Measurements from ENCODE around the gene SMYD3. TPM values are rescaled to one million over a fixed set of nuclear protein-coding genes. Genes with fewer than 3 reads are reported as not detected.

The SMYD3 gene
- total RNA-seq, 1 donor from 2014 or later = 34.9 TPM

- H3K9me3 Mint-ChIP-seq = no peaks in the 10 kb centered on the region
- H3K36me3 Mint-ChIP-seq = peaks cover 5% of the 10 kb centered on the region
- no peaks in the 10 kb centered on the region for H3K27me3 Mint-ChIP-seq (ENCODE audit: low read depth)
- no peak for TF ChIP-seq CTCF (IDR thresholded peaks at IDR 0.05; ENCODE audit: unreplicated experiment)
- no peak overlapping the region for H3K4me3 Mint-ChIP-seq
- no peak overlapping the region for H3K27ac Mint-ChIP-seq
- peaks cover 8% of the 10 kb centered on the region for H3K4me1 Mint-ChIP-seq
- DNase-seq (ENCODE audit: low spot score in 2 of 2, unreplicated experiment in 2 of 2) = no peak
Observed at GRCh38 chr1:246454655-246455054, 52.4 kb downstream of the SMYD3 start.

GRCh38 chr1:246450611-246451251, 56.3 kb downstream of the SMYD3 start:
- peaks cover 4% of the 10 kb centered on the region for H3K9me3 Mint-ChIP-seq
- DNase-seq (ENCODE audit: low spot score in 2 of 2, unreplicated experiment in 2 of 2) = no peak
- no peaks in the 10 kb centered on the region for H3K27me3 Mint-ChIP-seq (ENCODE audit: low read depth)
- no peak overlapping the region for H3K4me3 Mint-ChIP-seq
- H3K4me1 Mint-ChIP-seq = peaks cover 17% of the 10 kb centered on the region
- H3K27ac Mint-ChIP-seq = no peak overlapping the region
- H3K36me3 Mint-ChIP-seq = no peaks in the 10 kb centered on the region
- TF ChIP-seq CTCF (IDR thresholded peaks at IDR 0.05; ENCODE audit: unreplicated experiment) = peak; percentile 65

GRCh38 chr1:246448373-246448772, 58.7 kb downstream of the SMYD3 start:
- peaks cover 23% of the 10 kb centered on the region for H3K4me1 Mint-ChIP-seq
- no peak overlapping the region for H3K4me3 Mint-ChIP-seq
- no peak for DNase-seq (ENCODE audit: low spot score in 2 of 2, unreplicated experiment in 2 of 2)
- H3K9me3 Mint-ChIP-seq = peaks cover 4% of the 10 kb centered on the region
- H3K36me3 Mint-ChIP-seq = no peaks in the 10 kb centered on the region
- TF ChIP-seq CTCF (IDR thresholded peaks at IDR 0.05; ENCODE audit: unreplicated experiment) = no peak
- H3K27ac Mint-ChIP-seq = no peak overlapping the region
- no peaks in the 10 kb centered on the region for H3K27me3 Mint-ChIP-seq (ENCODE audit: low read depth)

GRCh38 chr1:246447501-246447900, 59.6 kb downstream of the SMYD3 start:
- H3K27ac Mint-ChIP-seq = no peak overlapping the region
- TF ChIP-seq CTCF (IDR thresholded peaks at IDR 0.05; ENCODE audit: unreplicated experiment) = no peak
- no peaks in the 10 kb centered on the region for H3K27me3 Mint-ChIP-seq (ENCODE audit: low read depth)
- no peaks in the 10 kb centered on the region for H3K36me3 Mint-ChIP-seq
- H3K4me3 Mint-ChIP-seq = no peak overlapping the region
- peaks cover 23% of the 10 kb centered on the region for H3K4me1 Mint-ChIP-seq
- DNase-seq (ENCODE audit: low spot score in 2 of 2, unreplicated experiment in 2 of 2) = no peak
- peaks cover 4% of the 10 kb centered on the region for H3K9me3 Mint-ChIP-seq

GRCh38 chr1:246445503-246445902, 61.6 kb downstream of the SMYD3 start:
- H3K9me3 Mint-ChIP-seq = peaks cover 4% of the 10 kb centered on the region
- H3K27me3 Mint-ChIP-seq (ENCODE audit: low read depth) = no peaks in the 10 kb centered on the region
- DNase-seq (ENCODE audit: low spot score in 2 of 2, unreplicated experiment in 2 of 2) = no peak
- TF ChIP-seq CTCF (IDR thresholded peaks at IDR 0.05; ENCODE audit: unreplicated experiment) = no peak
- H3K27ac Mint-ChIP-seq = no peak overlapping the region
- H3K4me1 Mint-ChIP-seq = peaks cover 23% of the 10 kb centered on the region
- no peaks in the 10 kb centered on the region for H3K36me3 Mint-ChIP-seq
- no peak overlapping the region for H3K4me3 Mint-ChIP-seq

GRCh38 chr1:246444617-246445016, 62.5 kb downstream of the SMYD3 start:
- no peak overlapping the region for H3K4me3 Mint-ChIP-seq
- no peak for DNase-seq (ENCODE audit: low spot score in 2 of 2, unreplicated experiment in 2 of 2)
- no peak overlapping the region for H3K27ac Mint-ChIP-seq
- no peaks in the 10 kb centered on the region for H3K36me3 Mint-ChIP-seq
- peaks cover 20% of the 10 kb centered on the region for H3K4me1 Mint-ChIP-seq
- no peaks in the 10 kb centered on the region for H3K27me3 Mint-ChIP-seq (ENCODE audit: low read depth)
- peaks cover 4% of the 10 kb centered on the region for H3K9me3 Mint-ChIP-seq
- no peak for TF ChIP-seq CTCF (IDR thresholded peaks at IDR 0.05; ENCODE audit: unreplicated experiment)

All from mesothelial cell of epicardium (in vitro differentiated cells).